Common myeloid progenitor, CD34-positive (primary cell): Measurements from ENCODE around the gene PCK2. TPM values are rescaled to one million over a fixed set of nuclear protein-coding genes. Genes with fewer than 3 reads are reported as not detected.
A peak's percentile ranks its signal among the peaks of the same experiment; 100 is the strongest.
"Not testable (repeated sequence)": the region's sequence is repeated elsewhere in the genome, so short reads cannot be mapped to it uniquely, and the experiment has no call there.

ENCODE experiments used
- CTCF ChIA-PET: fragments of 350-600 bp; sonication (Branson Sonifier 250); formaldehyde crosslinking; loops from one replicate; lab custom pipeline; 2021; ENCODE audit warnings: antibody characterized with exemption; lab: Charles Lee
- POLR2A ChIA-PET: fragments of 350-600 bp; sonication (Branson Sonifier 250); formaldehyde crosslinking; loops from one replicate; lab custom pipeline; 2021; ENCODE audit warnings: antibody characterized with exemption; lab: Charles Lee
- DNase-seq, 3 donors: peaks; one replicate each; pipeline versions ENCODE4 v3.0.0 to v3.0.0-alpha.2; 2013
- H3K27ac ChIP-seq, 2 experiments: 1 replicate in 1 of 2; 2 replicates in 1 of 2; pipeline ENCODE4 v1.7.0; 2013; ENCODE audit warnings: inconsistent platforms in 2 of 2, low read length in 2 of 2, mild to moderate bottlenecking in 2 of 2, low read depth in 1 of 2, moderate library complexity in 1 of 2; ENCODE audit not compliant: severe bottlenecking in 2 of 2, insufficient read depth in 1 of 2, poor library complexity in 1 of 2
- H3K27me3 ChIP-seq, 5 experiments: replicated peaks in 2 of 5; 1 replicate in 3 of 5; 2 replicates in 2 of 5; pipeline versions ENCODE4 v1.6.1 to v1.7.0; 2013; ENCODE audit warnings: low read length in 4 of 5, mild to moderate bottlenecking in 2 of 5, moderate library complexity in 2 of 5, inconsistent platforms in 1 of 5; ENCODE audit not compliant: insufficient read depth in 5 of 5, control insufficient read depth in 4 of 5
- H3K36me3 ChIP-seq, 4 experiments: 1 replicate in 2 of 4; 2 replicates in 2 of 4; pipeline versions ENCODE4 v1.6.1 to v1.7.0; 2013; ENCODE audit warnings: low read length in 3 of 4, control low read depth in 1 of 4, mild to moderate bottlenecking in 1 of 4; ENCODE audit not compliant: control insufficient read depth in 4 of 4, insufficient read depth in 4 of 4
- H3K4me1 ChIP-seq, 4 experiments: 1 replicate in 3 of 4; 2 replicates in 1 of 4; pipeline versions ENCODE4 v1.6.1 to v1.7.1; 2013; ENCODE audit warnings: low read length in 3 of 4, mild to moderate bottlenecking in 3 of 4, control low read depth in 1 of 4, inconsistent platforms in 1 of 4, moderate library complexity in 1 of 4; ENCODE audit not compliant: control insufficient read depth in 4 of 4, insufficient read depth in 4 of 4; ENCODE audit errors: control extremely low read depth in 1 of 4
- H3K4me3 ChIP-seq, 7 experiments: 1 replicate in 4 of 7; 2 replicates in 3 of 7; pipeline versions ENCODE4 v1.5.1 to v1.7.0; 2013; ENCODE audit warnings: mild to moderate bottlenecking in 7 of 7, low read length in 6 of 7, moderate library complexity in 6 of 7, inconsistent platforms in 2 of 7, low read depth in 2 of 7, control low read depth in 1 of 7; ENCODE audit not compliant: insufficient read depth in 4 of 7, control insufficient read depth in 1 of 7; ENCODE audit errors: extremely low read depth in 1 of 7
- H3K9me3 ChIP-seq, 5 experiments: 1 replicate in 4 of 5; 2 replicates in 1 of 5; pipeline versions ENCODE4 v1.6.1 to v1.7.1; 2013; ENCODE audit warnings: low read length in 4 of 5, mild to moderate bottlenecking in 2 of 5, inconsistent platforms in 1 of 5, low read depth in 1 of 5, moderate library complexity in 1 of 5; ENCODE audit not compliant: control insufficient read depth in 4 of 5, insufficient read depth in 2 of 5; ENCODE audit errors: control extremely low read depth in 1 of 5
- WGBS: methylation state at CpG from one replicate; pipeline ENCODE4 v1.1.5; 2013; ENCODE audit not compliant: insufficient coverage; 5-methylcytosine and 5-hydroxymethylcytosine counted together
- polyA plus RNA-seq: library from polyadenylated mRNA; unstranded; fragments of 120-200 nt; gene quantifications from one replicate; pipeline ENCODE4 v1.2.1, GENCODE V29; 2013

PCK2 gene
- polyA plus RNA-seq, result 16.8 TPM

DNA sequence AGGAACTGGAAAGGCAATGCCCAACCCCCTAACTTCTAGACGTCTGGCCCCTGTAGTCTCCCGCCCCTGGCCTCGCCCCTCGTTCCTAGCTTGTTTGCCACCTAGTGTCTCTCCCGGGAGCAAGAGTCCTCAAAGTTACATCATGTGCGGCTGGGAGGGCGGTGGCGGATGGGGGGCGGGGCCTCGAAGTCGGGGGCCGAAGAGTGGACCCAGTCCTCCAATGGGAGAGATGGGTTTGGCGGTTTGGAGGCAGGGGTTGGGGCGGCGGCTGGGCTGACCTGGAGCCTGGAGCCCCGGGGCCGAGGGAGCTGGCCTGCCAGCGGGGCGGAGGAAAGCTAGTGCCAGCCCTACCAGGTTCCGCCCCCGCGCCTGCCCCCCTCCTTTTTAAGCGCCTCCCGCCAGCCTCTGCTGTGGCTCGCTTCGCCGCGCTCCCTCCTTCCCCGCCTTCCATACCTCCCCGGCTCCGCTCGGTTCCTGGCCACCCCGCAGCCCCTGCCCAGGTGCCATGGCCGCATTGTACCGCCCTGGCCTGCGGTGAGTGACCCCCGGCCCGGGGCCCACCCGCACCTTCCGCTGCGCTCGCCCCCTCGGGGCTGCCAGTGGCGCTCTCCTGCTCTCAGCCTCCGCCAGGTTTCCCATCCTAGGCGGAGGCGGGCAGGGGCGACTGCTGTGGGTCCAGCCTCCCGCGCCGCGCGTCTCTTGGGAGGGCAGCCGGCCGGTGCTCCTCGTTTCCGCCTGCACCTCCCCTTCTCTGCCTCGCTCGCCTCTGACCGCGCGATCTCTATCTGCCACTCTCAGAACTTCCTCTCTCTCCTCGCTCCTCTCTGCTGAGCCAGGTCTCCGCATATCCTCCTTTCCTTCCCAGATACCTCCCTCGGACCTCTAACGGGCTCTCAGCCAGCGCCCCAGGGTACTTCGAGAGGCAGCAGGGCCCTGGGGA lies at the start of gene PCK2:
Gene PCK2, plus strand, starts transcription at position 411 of the 940 bp plus-strand sequence. Its CDS starts 95 bp downstream, at position 506.
- Histone ChIP-seq H3K9me3 (no peaks in the 10 kb centered on the region), H3K36me3 (peaks cover 0 to 20% (median 8%) of the 10 kb centered on the region in 4 experiments), H3K27me3 (no peaks in the 10 kb centered on the region), H3K27ac (peak within 1 kb of the TSS; percentile 80 to 90), H3K4me1 (peaks cover 0 to 37% (median 29%) of the 10 kb centered on the region in 4 experiments), H3K4me3 (peak within 1 kb of the TSS; percentile 48 to 86 (median 77))
- DNase-seq, result peak; percentile 79 to 87 (median 84)
- ChIA-PET POLR2A (interaction anchor here (1.2 to 2.6 kb wide), 4 partner anchors 11 to 67 kb away, joined by 5 to 12 read pairs (median 8); partner anchors contain the start of genes DCAF11, IRF9 and NRL), CTCF (interaction anchor here (0.7 to 8.7 kb wide), 11 partner anchors 9 to 86 kb away, joined by 3 to 178 read pairs (median 6); partner anchors contain the start of genes CARMIL3, DCAF11, IRF9 and NRL)
- under 1% methylated on average over 46 of the region's 68 CpGs for WGBS

GRCh38 chr14:24049002-24049401 lies 45.1 kb upstream of the PCK2 start:
- WGBS, result no CpG with 5 or more reads among the region's 2 CpGs
- Histone ChIP-seq H3K27me3 (peaks cover 0 to 11% (median 9%) of the 10 kb centered on the region in 5 experiments), H3K4me1 (peaks cover 0 to 20% (median 17%) of the 10 kb centered on the region in 4 experiments)
- H3K36me3 ChIP-seq, H3K9me3 ChIP-seq, DNase-seq, POLR2A ChIA-PET, H3K27ac ChIP-seq, H3K4me3 ChIP-seq: not testable (repeated sequence)
- CTCF ChIA-PET, result interaction anchor here (1.2 to 2.3 kb wide), 2 partner anchors 11 to 13 kb away, joined by 4 to 6 read pairs; no protein-coding TSS in a partner anchor

GRCh38 chr14:24050753-24051152 lies 43.4 kb upstream of the PCK2 start:
- CTCF ChIA-PET, result interaction anchor here (1.2 to 12.7 kb wide), 6 partner anchors 9 to 58 kb away, joined by 3 to 178 read pairs (median 8); partner anchors contain the start of gene PCK2
- WGBS, result 100% methylated on average over 2 of the region's 8 CpGs
- POLR2A ChIA-PET, result not testable (repeated sequence)

GRCh38 chr14:24051176-24051788 lies 42.8 kb upstream of the PCK2 start:
- Histone ChIP-seq H3K9me3 (no peaks in the 10 kb centered on the region), H3K4me3 (peak overlapping the region; percentile 38 to 86 (median 67)), H3K36me3 (no peaks in the 10 kb centered on the region), H3K27ac (peak overlapping the region in 1 of 2 experiments; percentile 54), H3K27me3 (peaks cover 0 to 15% (median 9%) of the 10 kb centered on the region in 5 experiments), H3K4me1 (peaks cover 0 to 20% (median 17%) of the 10 kb centered on the region in 4 experiments)
- WGBS, result 29% methylated on average over 14 of the region's 20 CpGs
- ChIA-PET CTCF (interaction anchor here (1.2 to 12.7 kb wide), 8 partner anchors 9 to 59 kb away, joined by 3 to 178 read pairs (median 4); partner anchors contain the start of gene PCK2), POLR2A (no interaction called here)
- DNase-seq, result no peak

More at GRCh38 chr14:24050753-24051152, 43.4 kb upstream of the PCK2 start:
- H3K4me1 ChIP-seq, result peaks cover 0 to 20% (median 17%) of the 10 kb centered on the region in 4 experiments
- not testable (repeated sequence) for H3K27ac ChIP-seq, DNase-seq, H3K36me3 ChIP-seq, H3K4me3 ChIP-seq, H3K9me3 ChIP-seq
- peaks cover 0 to 15% (median 9%) of the 10 kb centered on the region in 5 experiments for H3K27me3 ChIP-seq

- WGBS, result 0% methylated on average over 83 of the region's 92 CpGs
- H3K27ac ChIP-seq, result peak within 1 kb of the TSS in 1 of 2 experiments; percentile 54
- ChIA-PET POLR2A (no interaction called here), CTCF (interaction anchor here (1.2 to 12.7 kb wide), 8 partner anchors 9 to 59 kb away, joined by 3 to 178 read pairs (median 5); partner anchors contain the start of gene PCK2)
- peaks cover 0 to 20% (median 17%) of the 10 kb centered on the region in 4 experiments for H3K4me1 ChIP-seq
- no peaks in the 10 kb centered on the region for H3K9me3 ChIP-seq
- H3K4me3 ChIP-seq, result peak within 1 kb of the TSS; percentile 38 to 86 (median 67)
- peaks cover 0 to 15% (median 9%) of the 10 kb centered on the region in 5 experiments for H3K27me3 ChIP-seq
- no peaks in the 10 kb centered on the region for H3K36me3 ChIP-seq
- DNase-seq, result peak; percentile 40 to 59 (median 51)
Observed at GRCh38 chr14:24051789-24052655, 42.1 kb upstream of the PCK2 start, which contains the start of gene CARMIL3. Gene CARMIL3 (plus strand): TSS chr14:24052009. CDS start chr14:24052154, 145 bp downstream.
